Nephron progenitor cell (in vitro differentiated cells): ENCODE data around the gene SCN1B.
A peak's percentile ranks its signal among the peaks of the same experiment; 100 is the strongest.
"Not testable (repeated sequence)": the region's sequence is repeated elsewhere in the genome, so short reads cannot be mapped to it uniquely, and the experiment has no call there.

ENCODE experiments used
- DNase-seq: peaks from one replicate; pipeline ENCODE4 v3.0.0; 2021
- H3K27ac Mint-ChIP-seq: 2 replicates; pipeline ENCODE4 v1.8.0; 2021; ENCODE audit warnings: mild to moderate bottlenecking, moderate library complexity, mixed read lengths
- H3K27me3 Mint-ChIP-seq: 2 replicates; pipeline ENCODE4 v1.8.0; 2021; ENCODE audit warnings: mild to moderate bottlenecking, low read depth, mixed read lengths; ENCODE audit not compliant: poor library complexity
- H3K36me3 Mint-ChIP-seq: 2 replicates; pipeline ENCODE4 v1.8.0; 2021; ENCODE audit warnings: low read depth, mixed read lengths
- H3K4me1 Mint-ChIP-seq: 2 replicates; pipeline ENCODE4 v1.8.0; 2021; ENCODE audit warnings: mixed read lengths
- H3K4me3 Mint-ChIP-seq: 2 replicates; pipeline ENCODE4 v1.8.0; 2021; ENCODE audit warnings: mild to moderate bottlenecking, moderate library complexity, mixed read lengths
- H3K9me3 Mint-ChIP-seq: 2 replicates; pipeline ENCODE4 v1.8.0; 2021; ENCODE audit warnings: mild to moderate bottlenecking, moderate library complexity, mixed read lengths
- CTCF ChIP-seq: fragments of 200-600 bp; sonication (generic); IDR thresholded peaks from 2 replicates; pipeline ENCODE4 v1.5.0; 2021; ENCODE audit warnings: antibody characterized with exemption

The SCN1B gene

GRCh38 chr19:35046461-35046860 is 16.2 kb downstream of the SCN1B start:
- peaks cover 54% of the 10 kb centered on the region for H3K4me1 Mint-ChIP-seq
- H3K27me3 Mint-ChIP-seq, result peaks cover 3% of the 10 kb centered on the region
- H3K36me3 Mint-ChIP-seq, result no peaks in the 10 kb centered on the region
- H3K4me3 Mint-ChIP-seq, result no peak overlapping the region
- no peak overlapping the region for H3K27ac Mint-ChIP-seq
- no peaks in the 10 kb centered on the region for H3K9me3 Mint-ChIP-seq
- DNase-seq, result no peak
- TF ChIP-seq CTCF, result no peak

- DNase-seq, result no peak
- TF ChIP-seq CTCF, result no peak
- Mint-ChIP-seq H3K4me1 (peaks cover 35% of the 10 kb centered on the region), H3K27me3 (peaks cover 5% of the 10 kb centered on the region), H3K9me3 (no peaks in the 10 kb centered on the region), H3K4me3 (no peak overlapping the region), H3K36me3 (no peaks in the 10 kb centered on the region), H3K27ac (peak overlapping the region; percentile 79)
These were observed 18.7 kb downstream of the SCN1B start for GRCh38 chr19:35048911-35049411.

- no peak for TF ChIP-seq CTCF
- Mint-ChIP-seq H3K4me1 (peaks cover 30% of the 10 kb centered on the region), H3K27ac (no peak overlapping the region), H3K27me3 (peaks cover 6% of the 10 kb centered on the region), H3K4me3 (no peak overlapping the region), H3K36me3 (no peaks in the 10 kb centered on the region), H3K9me3 (no peaks in the 10 kb centered on the region)
- no peak for DNase-seq
These were observed 19.2 kb downstream of the SCN1B start for GRCh38 chr19:35049456-35049855.

GRCh38 chr19:35050662-35051061 is 20.4 kb downstream of the SCN1B start:
- H3K27ac Mint-ChIP-seq, H3K9me3 Mint-ChIP-seq, H3K36me3 Mint-ChIP-seq, H3K27me3 Mint-ChIP-seq, H3K4me3 Mint-ChIP-seq, DNase-seq: not testable (repeated sequence)
- peaks cover 18% of the 10 kb centered on the region for H3K4me1 Mint-ChIP-seq

GRCh38 chr19:35051268-35051667 is 21.0 kb downstream of the SCN1B start:
- not testable (repeated sequence) for H3K9me3 Mint-ChIP-seq, DNase-seq, H3K27ac Mint-ChIP-seq, H3K27me3 Mint-ChIP-seq, H3K36me3 Mint-ChIP-seq, H3K4me3 Mint-ChIP-seq
- H3K4me1 Mint-ChIP-seq, result peaks cover 21% of the 10 kb centered on the region

- no peak for TF ChIP-seq CTCF
- Mint-ChIP-seq H3K27me3 (peaks cover 7% of the 10 kb centered on the region), H3K4me3 (no peak overlapping the region), H3K4me1 (peaks cover 26% of the 10 kb centered on the region), H3K9me3 (no peaks in the 10 kb centered on the region), H3K36me3 (no peaks in the 10 kb centered on the region), H3K27ac (no peak overlapping the region)
- no peak for DNase-seq
These were observed 21.5 kb downstream of the SCN1B start for GRCh38 chr19:35051796-35052195.

GRCh38 chr19:35052599-35053190 is 22.4 kb downstream of the SCN1B start:
- H3K4me1 Mint-ChIP-seq, result peaks cover 22% of the 10 kb centered on the region
- no peak for DNase-seq
- H3K27me3 Mint-ChIP-seq, result peaks cover 7% of the 10 kb centered on the region
- H3K4me3 Mint-ChIP-seq, result no peak overlapping the region
- TF ChIP-seq CTCF, result no peak
- no peak overlapping the region for H3K27ac Mint-ChIP-seq
- no peaks in the 10 kb centered on the region for H3K36me3 Mint-ChIP-seq
- no peaks in the 10 kb centered on the region for H3K9me3 Mint-ChIP-seq
